T follicular helper cell (primary cell): Measurements from ENCODE around the gene CLP1.

Experiments
- DNase-seq: peaks from one replicate; pipeline ENCODE4 v3.0.0-alpha.2; 2020; ENCODE audit warnings: low read depth

CLP1 gene

GRCh38 chr11:57641011-57641807, 16.4 kb upstream of the CLP1 start:
- DNase-seq: no peak

GRCh38 chr11:57643802-57644201, 13.8 kb upstream of the CLP1 start:
- DNase-seq: no peak

GRCh38 chr11:57644748-57645688, 12.5 kb upstream of the CLP1 start:
- peak; percentile 81 for DNase-seq

- no peak for DNase-seq
Observed at GRCh38 chr11:57645689-57646085, 11.9 kb upstream of the CLP1 start.

DNA sequence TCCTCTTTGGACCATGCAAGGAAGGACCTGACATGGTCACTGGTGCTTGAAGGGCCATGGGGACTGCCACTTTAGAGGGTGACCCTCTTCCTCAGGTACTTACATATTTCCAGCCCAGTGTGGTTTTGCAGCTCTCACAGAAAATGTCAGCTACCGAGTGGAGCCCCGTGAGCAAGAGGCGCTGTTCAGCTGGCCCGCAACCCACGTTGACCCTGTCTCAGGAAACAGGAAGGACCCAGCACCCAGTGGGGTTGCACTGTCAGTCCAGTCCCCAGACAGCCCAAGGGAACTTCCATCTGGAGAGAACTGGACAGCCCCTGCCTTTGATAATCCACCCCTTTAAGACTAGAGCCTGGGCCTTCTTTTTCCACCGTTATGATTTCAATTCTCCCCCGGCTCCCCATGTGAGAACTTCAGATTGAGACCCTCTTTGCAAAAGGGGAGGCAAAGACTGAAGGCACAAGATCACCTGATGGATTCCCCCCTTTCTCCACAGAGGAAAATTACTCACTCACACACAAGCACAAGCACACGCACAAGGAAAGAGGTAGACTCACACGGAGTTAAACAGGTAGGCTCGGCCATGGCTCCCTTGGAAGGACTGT, 11.3 kb upstream of the CLP1 start:
- no peak for DNase-seq

DNA sequence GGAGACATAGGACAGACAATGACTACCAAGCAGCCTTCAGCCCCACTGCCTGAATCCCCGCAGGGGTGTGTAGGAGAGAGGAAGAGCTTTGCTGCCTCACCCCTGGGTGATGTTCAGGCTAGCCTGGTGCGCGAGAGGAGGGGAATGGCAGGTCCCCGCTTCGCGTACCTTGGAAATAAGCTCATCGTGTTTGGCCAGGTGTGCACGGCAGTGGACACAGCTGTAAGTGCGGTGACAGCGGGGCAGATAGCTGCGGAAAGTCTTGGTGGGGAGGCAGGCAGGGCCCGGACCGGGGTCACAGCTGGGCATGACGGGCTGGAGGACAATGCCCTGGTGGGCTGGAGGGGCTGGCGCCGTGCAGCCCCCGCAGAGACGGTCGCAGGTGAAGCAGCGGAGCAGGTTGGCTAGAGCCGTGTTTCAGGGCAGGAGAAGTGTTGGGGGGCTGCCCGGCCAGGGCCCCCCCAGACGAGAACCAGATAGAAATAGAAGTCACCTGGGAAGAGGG, 10.7 kb upstream of the CLP1 start:
- DNase-seq: no peak

- DNase-seq: no peak
Observed at GRCh38 chr11:57647372-57647771, 10.2 kb upstream of the CLP1 start.

- DNase-seq: no peak
Observed at GRCh38 chr11:57647960-57648800, 9.4 kb upstream of the CLP1 start.

- DNase-seq: no peak
Observed at GRCh38 chr11:57648801-57649735, 8.5 kb upstream of the CLP1 start.

DNA sequence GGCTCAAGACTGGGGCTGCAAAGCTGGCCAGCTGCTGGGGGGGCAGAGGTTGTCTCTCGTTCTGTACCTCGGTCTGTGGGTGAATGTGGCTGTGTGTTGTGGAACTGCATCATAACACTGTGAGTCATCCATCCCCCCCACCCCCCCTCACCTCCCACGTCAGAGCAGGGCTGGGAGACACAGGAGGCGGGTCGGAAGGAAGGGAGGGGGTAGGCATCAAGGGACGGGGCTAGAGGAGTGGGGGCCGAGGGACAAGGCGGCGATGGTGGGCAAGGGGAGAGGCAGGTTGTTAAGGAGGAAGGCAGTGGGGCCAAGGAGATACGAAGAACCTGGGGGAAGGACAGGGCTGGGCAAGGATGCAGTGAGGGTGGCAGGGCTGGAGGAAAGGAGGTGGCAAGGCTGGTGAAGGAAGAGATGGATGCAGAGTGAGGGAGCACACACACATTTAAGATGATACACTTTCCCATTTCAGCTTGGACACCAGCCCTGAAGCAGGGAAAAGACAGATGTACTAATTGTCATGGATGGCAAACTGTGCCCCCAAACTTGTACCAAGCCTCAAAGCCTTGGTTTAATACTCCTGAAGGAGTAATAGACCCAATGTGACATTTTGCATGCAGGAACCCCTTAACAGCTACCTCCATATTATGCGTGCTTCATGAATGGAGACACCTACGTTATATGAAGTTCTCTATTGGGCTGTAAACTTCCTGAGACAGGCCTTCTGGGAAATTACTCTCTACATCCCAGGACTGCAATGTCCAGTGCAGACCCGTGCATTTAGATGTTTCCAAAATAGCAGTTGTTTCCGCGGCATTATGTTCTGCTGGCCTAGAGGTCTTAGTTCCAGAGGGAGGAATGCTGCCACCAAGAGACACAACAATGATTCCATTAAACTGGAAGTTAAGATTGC, 7.5 kb upstream of the CLP1 start, which contains the start of gene YPEL4:
Gene YPEL4, minus strand, starts transcription at position 87 of the 913 bp plus-strand sequence. CDS start 2,805 bp downstream, outside the sequence.
- peak; percentile 66 for DNase-seq

GRCh38 chr11:57650739-57651090, 6.8 kb upstream of the CLP1 start:
- no peak for DNase-seq

DNA sequence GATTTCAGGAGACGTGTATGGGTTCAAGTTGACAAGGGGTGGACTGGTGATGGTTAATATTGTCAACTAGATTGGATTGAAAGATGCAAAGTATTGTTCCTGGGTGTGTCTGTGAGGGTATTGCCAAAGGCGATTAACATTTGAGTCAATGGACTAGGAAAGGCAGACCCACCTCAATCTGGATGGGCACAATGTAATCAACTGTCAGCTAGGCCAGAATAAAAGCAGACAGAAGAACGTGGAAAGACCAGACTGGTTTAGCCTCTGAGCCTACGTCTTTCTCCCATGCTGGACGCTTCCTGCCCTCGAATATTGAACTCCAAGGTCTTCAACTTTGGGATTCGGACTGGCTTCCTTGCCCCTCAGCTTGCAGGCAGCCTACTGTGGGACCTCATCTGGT, 6.2 kb upstream of the CLP1 start:
- no peak for DNase-seq

GRCh38 chr11:57652230-57652629, 5.3 kb upstream of the CLP1 start:
- DNase-seq: peak; percentile 42

- no peak for DNase-seq
Observed at GRCh38 chr11:57652662-57653061, 4.9 kb upstream of the CLP1 start.

GRCh38 chr11:57653163-57653562, 4.4 kb upstream of the CLP1 start:
- DNase-seq: no peak

GRCh38 chr11:57656885-57657193, 723 bp upstream of the CLP1 start:
- DNase-seq: no peak

DNA sequence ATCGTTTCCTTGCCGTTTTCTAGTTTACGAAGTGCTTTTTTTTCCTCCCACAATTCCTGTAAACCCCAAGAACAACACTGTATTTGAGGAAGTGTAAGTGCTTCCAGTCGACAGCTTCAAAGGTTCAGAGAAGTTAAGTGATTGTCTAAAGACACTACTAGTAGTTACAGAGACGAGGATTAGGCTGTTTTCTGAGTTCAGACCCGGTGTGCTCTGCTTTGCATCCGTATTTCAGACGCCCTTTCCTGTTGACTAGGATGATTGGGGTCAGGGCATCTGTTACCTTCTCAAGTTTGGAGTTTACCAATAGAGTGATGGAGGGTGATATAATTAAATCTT, 430 bp downstream of the CLP1 start:
- no peak for DNase-seq

- DNase-seq: no peak
Observed at GRCh38 chr11:57659669-57660068, 2.1 kb downstream of the CLP1 start.

- DNase-seq: no peak
Observed at GRCh38 chr11:57662893-57663292, 5.3 kb downstream of the CLP1 start.

DNA sequence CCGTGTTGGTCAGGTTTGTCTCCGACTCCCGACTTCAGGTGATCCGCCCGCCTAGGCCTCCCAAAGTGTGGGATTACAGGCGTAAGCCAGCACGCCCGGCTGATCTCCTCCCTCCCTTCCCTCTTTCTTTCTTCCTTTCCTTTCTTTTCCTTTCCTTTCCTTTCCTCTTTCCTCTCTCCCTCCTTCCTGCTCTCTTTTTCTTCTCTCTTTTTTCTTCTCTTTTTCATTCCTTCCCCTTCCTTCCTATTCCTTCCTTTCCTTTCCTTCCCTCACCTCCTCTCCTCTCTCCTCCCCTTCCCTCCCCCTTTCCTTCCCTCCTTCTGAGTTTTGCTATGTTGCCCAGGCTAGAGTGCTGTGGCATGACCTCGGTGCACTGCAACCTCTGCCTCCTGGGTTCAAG, 6.4 kb downstream of the CLP1 start:
- DNase-seq: no peak
